Endothelial cell of umbilical vein (primary cell): ENCODE results near the gene GLCE. TPM values are rescaled to one million over a fixed set of nuclear protein-coding genes. Genes with fewer than 3 reads are reported as not detected.

Experiments
- BruUV-seq: library from RNA; stranded (reverse); fragments of 400-500 nt; replicated peaks from 2 replicates; lab custom pipeline; 2021; lab: Mats Ljungman, UMichigan
- CTCF ChIA-PET: fragments of 300-600, 350-600 bp; sonication (Branson Sonifier 250); formaldehyde crosslinking; loops from one replicate; lab custom pipeline; 2021; ENCODE audit warnings: antibody characterized with exemption, inconsistent platforms; lab: Charles Lee
- POLR2A ChIA-PET: fragments of 300-600, 350-600 bp; sonication (Branson Sonifier 250); formaldehyde crosslinking; loops from one replicate; lab custom pipeline; 2021; ENCODE audit warnings: antibody characterized with exemption, inconsistent platforms; lab: Charles Lee
- DNase-seq: peaks from one replicate; pipeline ENCODE4 v3.0.0-alpha.2; 2011; ENCODE audit warnings: low read depth, low spot score
- FAIRE-seq: peaks from 2 replicates; lab custom pipeline; 2011; peaks lifted over from hg19 to GRCh38; lab: Jason Lieb, UNC
- H2AFZ ChIP-seq: 2 replicates; pipeline ENCODE4 v1.6.0; 2012; ENCODE audit warnings: low read depth, low read length, control low read depth, inconsistent platforms
- H3K27ac ChIP-seq: 2 replicates; pipeline ENCODE4 v1.5.1; 2011; ENCODE audit warnings: low read depth, mild to moderate bottlenecking, control low read depth, low read length, moderate library complexity; ENCODE audit not compliant: insufficient read depth
- H3K27me3 ChIP-seq, 2 experiments: 2 replicates each; pipeline versions ENCODE4 v1.6.0 to v1.6.1; 2011; ENCODE audit warnings: low read length in 2 of 2, mixed read lengths in 1 of 2; ENCODE audit not compliant: control insufficient read depth in 2 of 2, insufficient read depth in 2 of 2
- H3K36me3 ChIP-seq, 2 experiments: 2 replicates in 1 of 2; 3 replicates in 1 of 2; pipeline ENCODE4 v1.5.1; 2011; ENCODE audit warnings: low read length in 2 of 2, mild to moderate bottlenecking in 1 of 2, moderate library complexity in 1 of 2; ENCODE audit not compliant: control insufficient read depth in 2 of 2, insufficient read depth in 2 of 2; ENCODE audit errors: extremely low read depth in 1 of 2
- H3K4me1 ChIP-seq: 3 replicates; pipeline ENCODE4 v1.5.1; 2011; ENCODE audit warnings: mild to moderate bottlenecking, low read length; ENCODE audit not compliant: control insufficient read depth, insufficient read depth; ENCODE audit errors: extremely low read depth
- H3K4me2 ChIP-seq: 2 replicates; pipeline ENCODE4 v1.6.1; 2011; ENCODE audit warnings: low read length, control low read depth, mixed read lengths; ENCODE audit not compliant: insufficient read depth
- H3K4me3 ChIP-seq, 3 experiments: fragments of 200-600 bp in 1 of 3; sonication (generic), shearing (Covaris generic) in 1 of 3; replicated peaks in 1 of 3; 2 replicates each; pipeline ENCODE4 v1.5.1; 2011 to 2016; ENCODE audit warnings: control low read depth in 3 of 3, low read length in 3 of 3, mild to moderate bottlenecking in 2 of 3, inconsistent platforms in 1 of 3, low read depth in 1 of 3, moderate library complexity in 1 of 3; ENCODE audit not compliant: insufficient read depth in 1 of 3
- H3K79me2 ChIP-seq: 2 replicates; pipeline ENCODE4 v1.6.0; 2012; ENCODE audit warnings: low read length, inconsistent platforms; ENCODE audit not compliant: control insufficient read depth, insufficient read depth
- H3K9ac ChIP-seq: replicated peaks from 2 replicates; pipeline ENCODE3; 2011; ENCODE audit warnings: low read length, control low read depth; ENCODE audit not compliant: insufficient read depth; ENCODE audit errors: extremely low read depth
- H3K9me1 ChIP-seq: replicated peaks from 3 replicates; pipeline ENCODE4 v1.6.0; 2011; ENCODE audit warnings: mild to moderate bottlenecking, low read length; ENCODE audit not compliant: control insufficient read depth, insufficient read depth; ENCODE audit errors: extremely low read depth
- H3K9me3 ChIP-seq: replicated peaks from 2 replicates; pipeline ENCODE4 v1.5.1; 2012; ENCODE audit warnings: low read length, inconsistent platforms; ENCODE audit not compliant: control insufficient read depth, insufficient read depth
- H4K20me1 ChIP-seq: replicated peaks from 2 replicates; pipeline ENCODE3; 2011; ENCODE audit warnings: mild to moderate bottlenecking, low read length; ENCODE audit not compliant: control insufficient read depth, insufficient read depth; ENCODE audit errors: extremely low read depth
- EZH2 ChIP-seq: IDR thresholded peaks from 2 replicates; pipeline ENCODE4 v1.6.1; 2012; ENCODE audit warnings: borderline replicate concordance, low read depth, mild to moderate bottlenecking, moderate library complexity, low read length, inconsistent platforms; ENCODE audit not compliant: severe bottlenecking
- FOS ChIP-seq: IDR thresholded peaks from 2 replicates; pipeline ENCODE4 v1.6.1; 2011; ENCODE audit warnings: mild to moderate bottlenecking, low read length, moderate library complexity, borderline replicate concordance; ENCODE audit not compliant: insufficient read depth
- GATA2 ChIP-seq: IDR thresholded peaks from 2 replicates; pipeline ENCODE4 v1.7.0; 2011; ENCODE audit warnings: low read depth, mild to moderate bottlenecking, moderate library complexity, mixed read lengths, low read length; ENCODE audit not compliant: insufficient read length, insufficient read depth
- JUN ChIP-seq: IDR thresholded peaks from 2 replicates; pipeline ENCODE4 v1.6.1; 2011; ENCODE audit warnings: borderline replicate concordance, low read depth; ENCODE audit not compliant: insufficient read length, insufficient read depth
- MYC ChIP-seq: IDR thresholded peaks from one replicate; pipeline ENCODE4 v1.6.1; 2011; ENCODE audit warnings: mild to moderate bottlenecking, low read depth, low read length
- POLR2A ChIP-seq: IDR thresholded peaks from 2 replicates; pipeline ENCODE4 v1.6.1; 2012; ENCODE audit warnings: low read depth, mild to moderate bottlenecking, control low read depth, low read length
- POLR2AphosphoS5 ChIP-seq: IDR thresholded peaks from 2 replicates; pipeline ENCODE4 v1.6.1; 2012; ENCODE audit warnings: low read depth, mild to moderate bottlenecking, control low read depth, low read length, moderate library complexity; ENCODE audit not compliant: insufficient read depth
- dilution Hi-C: fragments of 300-500 bp; cut with MboI; formaldehyde crosslinking; loops from one replicate; pipeline ENCODE4 v1.15.0; 2019; ENCODE audit warnings: low sequenced_read_pairs; ENCODE audit not compliant: extremely low pct_ligation_motif_present
- intact Hi-C: fragments of 100-400 bp; cut with micrococcal nuclease; formaldehyde crosslinking; loops from one replicate; pipeline ENCODE4 v1.10.0; 2022
- polyA plus RNA-seq, 4 experiments: library from polyadenylated mRNA; depleted of rRNA in 3 of 4; stranded (reverse) in 3 of 4; unstranded in 1 of 4; fragments of >200 nt; gene quantifications; 2 replicates each; pipeline versions ENCODE4 v1.2.1 to v1.2.3, GENCODE V29; 2011 to 2012; ENCODE audit warnings: missing spikeins in 1 of 4
- total RNA-seq: library from RNA; stranded (reverse); gene quantifications from 2 replicates; pipeline ENCODE4 v1.2.3, GENCODE V29; 2021
- TF ChIP-seq, protein P1 (sequence below), 2 donors: IDR thresholded peaks; 1 replicate in 1 of 2; 2 replicates in 1 of 2; pipeline ENCODE4 v1.5.1; 2011; ENCODE audit warnings: low read length in 2 of 2, mild to moderate bottlenecking in 2 of 2, moderate library complexity in 2 of 2, control low read depth in 1 of 2, inconsistent platforms in 1 of 2, low read depth in 1 of 2; ENCODE audit not compliant: insufficient read depth in 1 of 2; ENCODE audit errors: extremely low read depth in 1 of 2
- TF ChIP-seq, protein P2 (sequence below): IDR thresholded peaks from 2 replicates; pipeline ENCODE4 v1.6.1; 2011; ENCODE audit not compliant: insufficient read depth, insufficient read length

The GLCE gene
- total and polyA plus RNA-seq, 2 donors (not counting 3 experiments of a cell fraction or from before 2014, with no cell fraction given): 48.1 to 86.6 TPM

DNA sequence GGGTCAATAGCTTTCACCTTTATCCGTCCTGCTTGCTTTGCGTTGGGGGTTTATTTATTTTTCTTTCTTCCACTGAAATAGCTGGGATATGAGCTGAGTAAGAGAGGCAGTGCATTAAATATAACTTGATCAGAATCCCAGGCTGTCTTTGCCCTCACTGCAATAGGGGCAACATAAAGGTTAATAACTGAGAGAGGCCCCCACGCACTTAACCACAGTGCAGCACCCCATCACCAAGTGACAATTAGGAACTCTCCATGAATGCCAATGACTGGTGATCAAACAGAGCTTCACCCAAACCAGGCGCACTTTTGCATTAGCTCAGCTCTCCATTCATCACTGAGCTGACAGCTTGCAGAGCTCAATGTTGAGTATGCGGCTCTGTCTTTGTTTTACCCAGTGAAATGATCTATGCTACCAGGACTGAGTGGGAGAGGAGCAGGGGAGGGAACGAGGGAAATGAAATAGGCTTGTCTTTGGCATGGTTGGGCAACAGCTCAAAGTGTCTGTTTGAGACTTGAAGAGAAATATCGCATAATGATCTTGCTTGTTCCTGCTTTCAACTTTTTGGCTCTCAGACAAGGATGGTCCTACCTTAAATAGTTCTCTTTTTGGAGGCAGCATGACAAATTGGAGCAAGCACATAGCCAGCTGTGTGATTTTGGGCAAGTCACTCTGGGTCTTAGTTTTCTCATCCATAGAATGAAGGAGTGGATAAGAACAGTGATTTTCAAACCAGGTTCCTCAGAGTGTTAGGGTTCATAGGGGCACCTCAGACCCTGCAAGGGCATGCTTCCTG, 14.5 kb upstream of the GLCE start:
- DNase-seq (no peak), FAIRE-seq (no peak)

More for the DNA sequence above, 14.5 kb upstream of the GLCE start:
- peaks cover 5% of the 10 kb centered on the region for H3K4me1 ChIP-seq
- H3K36me3 ChIP-seq: no peaks in the 10 kb centered on the region
- no peak overlapping the region for H2AFZ ChIP-seq
- TF ChIP-seq, protein P1, sequence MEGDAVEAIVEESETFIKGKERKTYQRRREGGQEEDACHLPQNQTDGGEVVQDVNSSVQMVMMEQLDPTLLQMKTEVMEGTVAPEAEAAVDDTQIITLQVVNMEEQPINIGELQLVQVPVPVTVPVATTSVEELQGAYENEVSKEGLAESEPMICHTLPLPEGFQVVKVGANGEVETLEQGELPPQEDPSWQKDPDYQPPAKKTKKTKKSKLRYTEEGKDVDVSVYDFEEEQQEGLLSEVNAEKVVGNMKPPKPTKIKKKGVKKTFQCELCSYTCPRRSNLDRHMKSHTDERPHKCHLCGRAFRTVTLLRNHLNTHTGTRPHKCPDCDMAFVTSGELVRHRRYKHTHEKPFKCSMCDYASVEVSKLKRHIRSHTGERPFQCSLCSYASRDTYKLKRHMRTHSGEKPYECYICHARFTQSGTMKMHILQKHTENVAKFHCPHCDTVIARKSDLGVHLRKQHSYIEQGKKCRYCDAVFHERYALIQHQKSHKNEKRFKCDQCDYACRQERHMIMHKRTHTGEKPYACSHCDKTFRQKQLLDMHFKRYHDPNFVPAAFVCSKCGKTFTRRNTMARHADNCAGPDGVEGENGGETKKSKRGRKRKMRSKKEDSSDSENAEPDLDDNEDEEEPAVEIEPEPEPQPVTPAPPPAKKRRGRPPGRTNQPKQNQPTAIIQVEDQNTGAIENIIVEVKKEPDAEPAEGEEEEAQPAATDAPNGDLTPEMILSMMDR (IDR thresholded peaks at IDR 0.05; ENCODE audit: extremely low read depth in 1 of 2, insufficient read depth in 1 of 2, low read depth in 1 of 2, low read length in 2 of 2): no peak
- no peak for TF ChIP-seq GATA2
- TF ChIP-seq POLR2AphosphoS5: no peak
- TF ChIP-seq EZH2: no peak
- TF ChIP-seq FOS: no peak
- no peak for TF ChIP-seq MYC
- TF ChIP-seq, protein P2, sequence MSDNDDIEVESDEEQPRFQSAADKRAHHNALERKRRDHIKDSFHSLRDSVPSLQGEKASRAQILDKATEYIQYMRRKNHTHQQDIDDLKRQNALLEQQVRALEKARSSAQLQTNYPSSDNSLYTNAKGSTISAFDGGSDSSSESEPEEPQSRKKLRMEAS: no peak
- no peak for TF ChIP-seq POLR2A
- no peak for TF ChIP-seq JUN
- no peak overlapping the region for H3K4me3 ChIP-seq
- H3K27ac ChIP-seq: no peak overlapping the region
- ChIA-PET POLR2A (interaction anchor here (0.6 to 0.8 kb wide), 2 partner anchors 8 to 15 kb away, joined by 3 read pairs; partner anchors contain the start of gene GLCE), CTCF (interaction anchor here (0.8 to 1.5 kb wide), 5 partner anchors 9 to 87 kb away, joined by 3 to 7 read pairs (median 3); no protein-coding TSS in a partner anchor)
- no peaks in the 10 kb centered on the region for H3K27me3 ChIP-seq
- dilution Hi-C loops (no loop called here), intact Hi-C loops (no loop called here)
- no peak overlapping the region for H3K9ac ChIP-seq
- H4K20me1 ChIP-seq: no peaks in the 10 kb centered on the region
- H3K79me2 ChIP-seq: no peaks in the 10 kb centered on the region
- no TSS peak for BruUV-seq
- no peaks in the 10 kb centered on the region for H3K9me1 ChIP-seq
- H3K9me3 ChIP-seq: no peaks in the 10 kb centered on the region
- H3K4me2 ChIP-seq: no peak overlapping the region
